CD4-positive, alpha-beta T cell treated with Interleukin-21 for 1 hour (primary cell): ENCODE results near the gene ALPL.
A peak's percentile ranks its signal among the peaks of the same experiment; 100 is the strongest.
"Not testable (repeated sequence)": the region's sequence is repeated elsewhere in the genome, so short reads cannot be mapped to it uniquely, and the experiment has no call there.

ENCODE experiments used
- DNase-seq: peaks from one replicate; pipeline ENCODE4 v3.0.0-alpha.2; 2020

Gene ALPL

DNA sequence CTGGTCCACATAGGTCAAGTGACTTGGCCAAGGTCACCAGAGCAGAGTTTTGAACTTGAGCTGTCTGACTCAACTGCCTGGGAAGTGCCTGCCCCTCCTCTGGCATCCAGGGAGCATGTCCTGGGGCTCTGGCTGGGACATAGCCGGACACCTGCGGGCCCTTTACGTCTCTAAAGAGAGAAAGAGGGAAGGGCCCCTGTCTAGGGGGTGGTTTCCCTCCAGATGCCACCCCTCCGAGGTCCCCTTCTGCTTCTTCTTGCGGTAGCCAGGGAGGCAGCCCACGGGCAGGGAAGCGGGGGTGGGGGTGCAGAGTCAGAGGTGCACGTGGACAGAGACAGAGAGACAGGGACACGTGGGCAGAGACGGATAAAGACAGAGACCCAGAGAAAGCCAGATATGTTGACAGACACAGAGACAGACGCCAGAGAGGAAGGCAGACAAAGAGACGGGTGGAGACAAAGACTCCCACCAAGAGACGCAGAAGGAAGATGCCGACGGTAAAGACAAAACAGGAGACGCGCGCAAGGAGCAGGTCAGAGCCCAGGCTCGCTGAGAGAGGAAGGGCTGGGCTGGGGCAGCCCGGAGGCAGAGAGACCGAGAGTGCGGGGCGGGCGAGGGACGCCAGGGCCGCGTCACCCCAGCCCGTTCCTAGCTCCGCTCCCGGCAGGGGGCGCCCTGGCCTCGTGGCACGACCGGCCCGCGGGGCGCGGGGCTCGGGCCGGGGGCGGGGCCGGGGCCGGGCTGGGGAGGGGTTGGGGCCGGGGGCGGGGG is 458 bp upstream of the ALPL start:
- DNase-seq = peak; percentile 40

DNA sequence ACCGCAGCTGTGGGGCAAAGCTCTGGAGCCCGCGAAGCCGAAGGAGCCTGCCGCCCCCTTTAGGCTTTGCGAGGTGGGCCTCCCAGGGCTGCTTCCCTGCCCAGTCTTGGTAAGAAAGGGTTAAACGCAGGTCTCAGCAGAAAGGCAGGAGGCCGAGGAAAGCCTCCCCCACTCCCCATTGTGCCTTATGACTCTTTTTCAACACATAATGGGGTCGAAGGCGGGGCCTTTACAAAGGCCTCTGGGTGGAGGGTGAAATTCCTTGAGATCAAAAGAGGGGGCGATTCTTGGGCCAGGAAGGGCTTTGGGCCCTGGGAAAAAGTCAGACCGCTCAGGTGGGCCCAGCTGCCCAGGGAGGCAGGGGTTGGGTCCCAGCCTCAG is 880 bp downstream of the ALPL start:
- DNase-seq = no peak

DNA sequence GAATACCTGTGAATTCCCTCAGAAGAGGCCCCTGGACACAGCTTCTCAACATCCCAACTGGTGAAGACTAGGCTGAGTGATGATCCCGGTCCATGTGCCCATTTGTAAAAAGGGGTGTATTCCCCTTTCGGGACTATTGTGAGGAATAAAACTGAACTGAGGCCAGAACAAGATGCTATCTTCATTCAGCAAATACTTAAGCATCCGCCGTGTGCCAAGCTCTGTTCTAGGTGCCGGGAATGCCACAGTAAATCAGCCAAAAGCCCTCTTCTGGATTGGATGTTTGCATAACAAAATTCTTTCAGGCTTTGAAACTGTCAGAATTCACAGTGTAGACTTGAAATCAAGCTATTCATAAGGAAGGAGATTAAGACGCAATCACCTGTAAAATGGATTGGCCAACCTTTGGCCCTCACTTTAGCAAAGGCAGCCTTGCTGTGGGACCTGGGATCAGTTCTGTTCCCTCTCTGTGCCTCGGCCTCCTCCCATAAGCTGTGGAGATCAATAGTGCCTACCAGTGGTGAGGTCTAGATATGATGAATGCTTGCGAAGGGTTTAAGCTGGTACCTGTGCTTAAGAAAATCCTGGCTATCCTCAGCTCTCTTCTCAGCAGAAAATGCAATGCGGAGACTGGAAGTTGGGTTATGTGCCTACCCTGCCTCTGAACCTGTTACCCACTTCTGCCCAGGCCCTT is 1.8 kb downstream of the ALPL start:
- DNase-seq = no peak

DNA sequence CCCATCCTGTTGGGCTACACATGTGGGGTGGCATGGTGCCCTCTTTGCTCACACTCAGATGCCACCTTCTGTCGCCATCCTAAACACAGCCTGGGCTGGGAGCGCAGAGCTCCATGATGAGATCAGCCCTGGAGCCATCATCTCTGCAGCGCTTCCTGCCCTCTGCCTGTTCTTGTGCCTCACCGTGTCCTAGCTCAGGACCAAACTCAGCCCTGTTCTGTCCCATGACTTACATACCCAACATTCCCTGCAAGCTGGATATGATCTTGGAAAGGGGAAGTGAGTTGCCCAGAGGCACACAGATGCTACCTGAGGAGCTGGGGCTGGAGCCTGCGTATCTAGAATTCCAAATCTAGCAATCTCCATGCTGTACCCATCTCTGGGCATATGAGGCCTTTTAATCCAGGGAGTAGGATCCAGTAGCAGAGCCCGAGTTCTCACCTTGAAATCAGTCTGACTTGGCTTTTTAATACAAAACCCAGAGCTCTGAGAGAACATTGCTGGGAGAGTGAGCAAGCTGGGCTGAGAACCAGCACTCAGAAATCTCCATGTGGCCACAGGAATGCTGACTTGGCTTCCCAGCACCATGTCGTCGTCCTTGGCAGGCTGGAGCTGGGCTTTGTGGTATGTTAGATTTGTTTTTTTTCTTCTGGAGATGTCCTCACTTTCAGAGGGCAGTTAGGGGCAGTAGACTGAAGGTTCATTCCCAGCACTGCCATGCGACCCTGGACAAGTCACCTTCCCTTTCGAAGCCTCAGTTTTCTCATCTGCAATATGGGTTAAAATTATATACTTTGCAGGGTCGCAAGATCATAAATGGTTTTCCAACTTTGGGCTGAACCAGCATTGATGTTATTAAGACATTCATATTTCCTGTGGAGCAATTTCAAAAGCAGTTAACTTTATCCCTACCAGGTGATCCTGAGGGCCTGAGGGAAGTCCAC is 2.6 kb downstream of the ALPL start:
- no peak for DNase-seq

DNA sequence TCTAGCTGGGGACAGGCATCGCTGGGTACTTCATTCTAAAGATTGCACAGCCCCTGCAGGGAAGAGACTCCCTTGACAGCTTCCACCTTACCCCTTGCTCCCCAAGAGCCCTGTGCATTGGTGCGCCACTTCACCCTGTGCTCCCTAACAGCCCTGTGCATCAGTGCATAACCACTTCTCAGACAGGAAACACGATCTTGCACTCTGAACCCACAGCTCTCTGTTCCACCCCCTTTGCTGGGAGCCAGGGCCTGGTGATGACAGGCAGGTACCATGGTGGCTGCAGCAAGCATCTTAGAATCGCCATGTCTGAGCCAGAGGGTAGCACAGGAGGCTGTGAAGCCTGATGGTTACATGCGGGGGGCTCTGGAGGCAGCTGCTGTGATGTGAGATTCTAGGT is 5.0 kb downstream of the ALPL start:
- DNase-seq = no peak

DNA sequence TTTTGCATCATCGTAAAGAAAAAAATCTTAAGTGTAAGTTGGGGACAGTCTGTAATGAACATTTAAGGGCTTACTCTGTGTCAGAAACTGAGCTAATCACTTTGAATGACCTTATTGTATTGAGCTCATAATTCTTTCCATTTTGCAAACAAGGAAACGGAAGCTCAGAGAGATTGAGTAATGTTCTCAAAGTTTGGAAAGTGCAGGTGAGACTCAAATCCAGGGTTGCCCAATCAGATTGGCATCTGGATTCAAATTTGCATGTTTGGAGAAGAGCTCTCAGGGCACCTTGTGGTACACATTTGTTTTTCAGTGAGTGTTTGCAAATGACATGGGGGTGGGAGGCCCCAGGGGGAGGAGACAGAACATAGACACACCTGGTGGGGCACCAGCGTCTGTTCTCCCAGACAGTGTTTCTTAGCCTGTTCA is 8.0 kb downstream of the ALPL start:
- DNase-seq = no peak

DNA sequence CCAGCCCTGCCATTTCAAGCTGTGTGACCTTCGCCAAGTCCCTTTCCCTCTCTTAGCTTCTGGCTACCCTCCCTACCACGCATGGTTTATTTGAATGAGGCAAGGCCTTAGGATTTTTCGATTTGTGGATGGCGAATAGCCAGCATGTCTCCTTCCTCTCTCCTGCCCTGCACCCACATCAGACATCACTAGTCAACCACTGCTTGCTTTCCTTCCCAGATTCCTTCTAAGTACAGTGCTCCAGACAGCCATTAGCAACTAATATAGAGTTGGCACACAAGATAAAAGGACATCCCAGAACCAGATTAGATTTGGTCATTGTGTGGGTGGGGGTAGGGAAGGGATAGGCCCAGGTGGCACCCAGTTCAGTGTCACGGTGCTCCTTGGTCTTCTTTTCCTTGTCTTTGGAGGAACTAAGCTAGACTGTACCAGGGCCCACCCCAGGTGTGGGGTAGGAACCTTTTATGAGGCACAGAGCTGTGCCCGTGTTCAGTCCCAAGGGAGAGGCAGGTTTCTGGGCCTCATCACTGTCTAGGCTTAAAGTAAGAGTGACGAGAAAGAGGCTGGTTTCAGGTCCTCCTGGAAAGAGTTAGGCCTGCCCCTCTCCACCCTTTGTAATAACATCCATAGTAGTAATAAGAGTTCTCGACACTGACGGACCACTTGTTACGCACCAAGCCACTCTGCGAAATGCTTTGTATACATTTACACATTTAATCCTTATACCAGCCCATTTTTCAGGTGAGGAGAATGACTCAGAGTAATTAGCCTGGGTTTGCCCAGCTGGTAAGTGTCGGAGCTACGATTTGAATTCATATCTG is 8.6 kb downstream of the ALPL start:
- no peak for DNase-seq

DNA sequence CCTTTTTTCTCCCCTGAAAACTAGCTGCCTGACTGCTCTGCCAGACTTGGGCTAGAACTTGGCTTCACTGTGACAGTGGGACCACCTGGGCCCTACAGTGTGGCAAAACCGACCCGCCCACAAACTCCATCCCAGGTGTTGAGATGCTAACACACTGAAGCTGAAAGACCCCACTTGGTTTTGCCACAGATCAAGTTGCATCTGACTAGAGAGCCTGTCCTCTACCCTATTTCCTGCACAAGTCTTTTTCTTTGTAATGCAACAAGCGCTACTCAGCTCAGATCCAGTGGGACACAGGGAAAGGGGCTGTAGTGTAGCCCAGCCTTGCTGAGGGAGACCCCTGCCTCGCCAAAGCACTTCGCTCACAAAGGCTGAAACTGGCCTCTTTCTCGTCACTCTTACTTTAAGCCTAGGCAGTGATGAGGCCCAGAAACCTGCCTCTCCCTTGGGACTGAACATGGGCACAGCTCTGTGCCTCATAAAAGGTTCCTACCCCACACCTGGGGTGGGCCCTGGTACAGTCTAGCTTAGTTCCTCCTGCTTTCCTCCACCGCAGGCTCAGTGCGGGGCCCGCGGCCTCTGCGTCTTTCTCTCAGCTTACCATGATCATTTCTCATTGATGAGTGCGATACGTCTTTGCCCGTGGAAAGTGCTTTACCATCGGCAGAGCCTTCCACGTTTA is 9.7 kb downstream of the ALPL start:
- no peak for DNase-seq

DNA sequence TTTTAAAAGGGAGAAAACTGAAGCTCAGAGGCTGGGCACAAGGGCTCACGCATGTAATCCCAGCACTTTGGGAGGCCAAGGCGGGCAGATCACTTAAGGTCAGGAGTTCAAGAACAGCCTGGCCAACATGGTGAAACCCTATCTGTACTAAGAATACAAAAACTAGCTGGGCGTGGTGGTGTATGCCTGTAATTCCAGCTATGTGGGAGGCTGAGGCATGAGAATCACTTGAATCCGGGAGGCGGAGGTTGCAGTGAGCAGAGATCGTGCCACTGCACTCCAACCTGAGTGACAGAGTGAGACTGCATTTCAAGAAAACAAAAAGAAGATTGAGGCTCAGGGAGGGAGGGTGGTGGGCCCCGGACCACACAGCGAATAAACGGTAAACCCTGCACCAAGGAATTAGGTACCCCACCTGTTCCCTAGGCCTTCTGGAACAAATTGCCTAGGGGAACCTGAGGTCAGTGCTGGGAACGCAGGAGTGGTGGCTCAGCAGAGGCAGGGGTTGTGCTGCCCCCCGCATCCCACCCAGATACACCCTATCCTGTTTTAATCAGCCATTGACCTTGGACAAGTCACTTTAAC is 10.4 kb downstream of the ALPL start:
- not testable (repeated sequence) for DNase-seq

DNA sequence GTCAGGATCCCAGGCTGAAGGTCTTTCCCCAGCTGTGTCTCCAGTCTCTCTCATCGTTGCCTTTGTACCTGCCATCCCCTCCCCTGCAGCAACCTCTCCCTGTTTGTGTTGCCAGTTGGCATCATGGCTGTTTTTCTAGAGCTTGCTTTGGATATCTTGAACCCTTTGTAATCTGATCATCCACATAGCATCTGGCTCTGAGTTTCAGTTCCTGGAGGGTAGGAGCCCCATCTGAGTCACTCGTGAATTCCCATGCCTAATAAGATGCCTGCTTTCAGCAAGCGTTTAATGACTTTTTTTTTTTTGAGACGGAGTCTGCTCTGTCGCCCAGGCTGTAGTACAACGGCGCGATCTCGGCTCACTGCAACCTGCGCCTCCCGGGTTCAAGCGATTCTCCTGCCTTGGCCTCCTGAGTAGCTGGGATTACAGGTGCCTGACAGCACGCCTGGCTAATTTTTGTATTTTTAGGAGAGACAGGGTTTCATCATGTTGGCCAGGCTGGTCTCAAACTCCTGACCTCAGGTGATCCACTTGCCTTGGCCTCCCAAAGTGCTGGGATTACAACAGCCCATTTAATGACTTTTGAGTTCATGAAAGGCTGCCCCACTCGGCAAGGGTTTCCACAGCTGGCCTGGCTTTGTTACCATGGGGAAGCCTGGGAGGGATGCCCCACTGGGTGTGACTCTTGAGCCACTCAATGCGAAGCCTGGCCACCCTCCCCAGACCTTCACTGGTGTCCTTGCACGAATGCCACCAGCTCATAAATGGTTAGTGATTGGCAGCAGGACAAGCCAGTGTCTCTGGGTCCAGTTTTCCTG is 11.9 kb downstream of the ALPL start:
- no peak for DNase-seq

DNA sequence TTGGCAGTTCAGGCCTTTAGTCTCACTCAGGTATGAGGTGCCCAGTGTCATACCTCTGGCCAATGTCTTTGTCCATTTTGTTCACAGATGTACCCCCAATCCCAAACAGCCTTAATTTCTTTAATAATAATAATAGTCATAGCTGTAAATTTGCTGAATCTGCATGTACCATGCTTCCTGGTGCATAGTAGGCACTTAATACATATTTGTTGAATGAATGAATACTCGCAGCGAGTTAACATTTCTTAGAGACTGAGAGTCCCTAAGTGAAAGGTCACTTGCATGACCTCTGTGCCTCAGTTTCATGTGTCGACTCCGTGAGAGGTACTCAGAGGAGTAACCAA is 12.5 kb downstream of the ALPL start:
- DNase-seq = no peak

DNA sequence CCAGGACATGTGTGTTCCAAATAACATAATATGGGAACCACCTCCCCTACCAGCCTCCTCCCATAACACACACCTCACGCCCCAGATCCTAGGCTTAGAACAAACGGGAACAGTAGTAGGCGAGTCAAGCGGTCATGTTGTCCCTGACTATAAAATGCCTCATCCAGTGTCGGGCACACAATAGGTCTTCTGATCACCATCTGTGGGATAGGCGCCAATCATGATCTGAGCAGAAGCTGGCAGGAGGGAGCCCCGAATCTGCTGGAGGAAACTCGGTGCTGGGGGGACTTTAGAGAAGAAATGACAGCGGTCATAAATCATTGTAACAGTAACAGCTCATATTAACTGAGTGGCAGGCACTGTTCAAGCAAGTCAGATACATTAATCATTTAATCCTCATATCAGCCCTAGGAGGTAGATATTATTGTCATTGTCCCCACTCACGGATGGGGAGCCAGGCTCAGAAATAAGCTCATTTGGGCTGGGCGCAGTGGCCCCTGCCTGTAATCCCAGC is 13.4 kb downstream of the ALPL start:
- DNase-seq = no peak

DNA sequence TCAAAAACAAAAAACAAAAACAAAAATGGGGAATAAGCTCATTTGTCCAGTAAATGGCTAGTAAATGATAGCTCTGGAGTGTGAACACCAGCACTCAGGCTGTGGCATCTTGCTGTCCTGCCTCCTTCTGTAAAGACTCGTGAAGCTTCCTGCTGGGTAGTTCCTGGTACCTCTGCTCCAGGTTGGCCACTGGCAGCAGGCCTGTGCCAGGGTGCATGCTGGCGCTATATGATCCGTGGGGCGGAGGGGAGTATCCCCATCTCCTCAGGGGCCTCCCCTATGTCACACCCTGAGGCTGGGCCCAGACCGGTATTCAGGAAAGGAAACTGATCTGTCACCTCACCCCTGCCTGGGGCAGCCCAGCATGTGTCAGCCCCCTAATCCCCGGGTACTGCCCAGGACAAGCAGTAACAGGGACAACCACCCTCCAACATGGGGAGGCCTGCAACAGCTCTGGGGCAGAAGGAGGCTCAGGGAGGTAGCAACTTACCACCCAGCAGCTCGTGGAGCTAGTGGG is 14.1 kb downstream of the ALPL start:
- no peak for DNase-seq

DNA sequence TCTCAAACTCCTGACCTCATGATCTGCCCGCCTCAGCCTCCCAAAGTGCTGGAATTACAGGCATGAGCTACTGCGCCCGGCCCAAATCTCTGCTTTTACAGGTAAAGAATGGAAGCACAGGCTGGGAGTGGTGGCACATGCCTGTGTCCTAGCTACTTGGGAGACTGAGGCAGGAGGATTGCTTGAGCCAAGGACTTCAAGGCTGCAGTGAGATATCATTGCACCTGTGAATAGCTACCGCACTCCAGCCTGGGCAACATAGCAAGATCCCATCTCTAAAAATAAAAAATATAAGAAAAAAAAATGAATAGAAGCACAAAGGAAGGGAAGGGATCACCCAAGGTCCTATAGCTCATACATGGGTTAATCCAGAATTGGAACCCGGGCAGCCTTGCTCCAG is 15.0 kb downstream of the ALPL start:
- DNase-seq = no peak

DNA sequence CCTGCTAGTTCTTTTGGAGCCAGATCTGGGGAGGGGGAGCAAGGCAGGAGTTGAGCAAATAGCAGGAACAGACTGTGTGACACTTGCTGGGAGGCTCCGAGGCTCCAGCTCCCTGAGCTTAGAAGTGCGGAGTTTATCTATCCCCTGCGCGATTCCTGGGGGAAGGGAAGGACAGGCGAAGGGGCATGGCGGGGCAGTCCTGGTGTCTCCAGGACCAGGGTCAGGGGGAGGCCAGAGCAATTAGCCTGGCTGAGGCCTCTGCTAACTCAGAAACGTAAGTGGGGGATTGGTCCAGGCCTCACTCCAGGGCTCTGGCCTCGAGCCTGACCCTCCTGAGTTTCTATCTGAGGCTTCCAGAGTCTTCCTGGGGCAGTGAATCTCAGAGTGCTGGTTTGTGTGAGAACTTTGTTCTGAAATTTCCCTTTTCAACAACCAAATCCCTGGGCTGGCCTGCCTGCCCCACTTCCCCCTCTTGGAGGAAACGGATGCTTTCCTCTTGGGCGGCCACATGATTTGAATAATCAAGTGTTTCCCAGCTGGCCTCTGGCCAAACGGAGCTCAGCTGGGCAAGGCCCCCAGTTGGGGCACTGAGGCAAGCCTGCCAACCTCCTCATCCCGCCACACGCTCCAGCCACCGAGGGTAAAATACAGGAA is 15.6 kb downstream of the ALPL start:
- no peak for DNase-seq

DNA sequence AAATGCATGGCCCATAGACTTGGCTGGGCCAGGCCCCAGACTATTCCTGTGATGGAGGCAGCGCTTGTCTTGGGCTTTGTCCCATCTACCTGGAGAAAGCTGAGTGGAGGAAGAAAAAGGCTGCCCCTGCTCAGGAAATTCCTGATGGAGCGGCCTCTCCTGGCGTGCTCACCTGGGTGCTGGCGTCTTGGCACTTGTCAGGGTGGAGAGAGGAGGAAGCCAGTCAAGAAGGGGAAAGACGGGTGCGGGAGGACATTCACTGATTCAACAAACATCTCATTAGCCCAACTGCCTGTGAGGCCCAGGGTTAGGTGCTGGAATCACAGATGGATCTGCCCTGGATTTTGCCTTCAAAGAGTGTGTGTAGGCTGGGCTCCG is 16.1 kb downstream of the ALPL start:
- no peak for DNase-seq

DNA sequence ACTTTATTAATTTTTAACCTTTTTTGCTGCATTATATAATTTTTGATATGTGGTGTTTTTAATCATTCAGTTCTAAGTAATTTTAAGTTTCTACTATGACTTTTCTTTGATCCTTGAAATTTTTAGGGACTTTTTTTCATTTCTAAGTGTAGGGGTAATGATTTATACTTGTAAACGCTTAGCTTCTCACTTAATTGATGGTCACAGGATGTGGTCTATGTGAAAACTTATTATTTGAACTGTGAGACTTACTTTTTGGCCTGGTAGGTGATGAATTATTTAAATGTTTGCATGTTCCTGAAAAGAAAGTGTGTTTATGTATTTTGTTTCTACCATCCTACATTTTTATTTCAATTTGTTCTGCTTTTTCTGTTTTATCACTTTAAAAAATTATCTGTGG is 17.2 kb downstream of the ALPL start:
- DNase-seq = no peak

DNA sequence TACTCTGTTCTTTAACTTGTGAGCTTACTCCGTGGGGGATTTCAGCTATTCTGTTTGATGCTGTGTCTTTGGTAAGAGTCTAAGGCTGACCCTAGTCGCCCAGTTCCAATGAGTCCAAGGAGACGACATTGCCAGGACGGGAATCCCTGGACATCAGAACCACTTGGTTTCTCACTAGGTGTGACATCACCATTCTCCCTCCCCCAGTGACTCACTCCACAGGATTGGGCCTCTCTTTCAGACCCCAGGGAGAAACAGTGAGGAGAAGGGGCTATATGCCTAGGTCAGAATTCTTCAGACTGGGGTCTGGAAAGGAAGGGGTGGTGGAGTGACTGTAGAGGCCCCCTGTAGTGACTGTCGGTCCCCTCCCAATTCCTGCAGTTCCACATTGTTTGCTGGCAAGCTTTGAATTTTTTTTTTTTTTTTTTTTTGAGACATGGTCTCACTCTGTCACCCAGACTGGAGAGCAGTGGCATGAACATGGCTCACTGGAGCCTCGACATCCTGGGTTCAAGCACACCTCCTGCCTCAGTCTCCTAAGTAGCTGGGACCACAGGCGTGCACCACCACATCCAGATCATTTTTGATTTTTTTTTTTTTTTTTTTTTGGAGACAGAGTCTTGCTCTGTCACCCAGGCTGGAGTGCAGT is 21.3 kb downstream of the ALPL start:
- DNase-seq = no peak

DNA sequence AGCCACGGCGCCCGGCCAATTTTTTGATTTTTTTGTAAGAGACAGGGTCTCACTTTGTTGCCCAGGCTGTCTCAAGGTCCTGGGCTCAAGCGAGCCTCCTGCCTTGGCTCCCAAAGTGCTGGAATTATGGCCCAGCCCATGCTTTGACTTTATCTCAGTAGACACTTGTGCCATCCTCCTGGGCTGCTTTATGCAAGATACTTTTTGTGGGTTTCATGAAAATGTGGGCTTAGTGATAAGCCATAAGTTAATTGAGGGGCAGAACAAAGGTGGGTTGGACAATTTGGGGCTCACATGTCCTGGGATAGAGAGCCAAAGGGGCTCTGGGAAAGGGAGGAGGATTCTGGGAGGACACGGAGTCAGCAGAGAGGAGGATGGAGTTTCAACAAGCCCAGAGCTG is 22.0 kb downstream of the ALPL start:
- DNase-seq = no peak
